Subcutaneous abdominal adipose tissue (tissue), 5 donors: Measurements from ENCODE around the gene PAX3.
A peak's percentile ranks its signal among the peaks of the same experiment; 100 is the strongest.

Experiments used
- H3K27ac ChIP-seq: one replicate; pipeline ENCODE4 v1.7.0; 2013; ENCODE audit warnings: low read depth, mild to moderate bottlenecking, inconsistent platforms, low read length, moderate library complexity
- H3K27me3 ChIP-seq, 5 donors: one replicate each; pipeline ENCODE4 v1.7.0; 2013; ENCODE audit warnings: low read length in 5 of 5, inconsistent platforms in 1 of 5; ENCODE audit not compliant: control insufficient read depth in 5 of 5, insufficient read depth in 4 of 5
- H3K36me3 ChIP-seq, 5 donors: one replicate each; pipeline ENCODE4 v1.7.0; 2013; ENCODE audit warnings: low read length in 5 of 5; ENCODE audit not compliant: control insufficient read depth in 5 of 5, insufficient read depth in 5 of 5
- H3K4me1 ChIP-seq, 5 donors: one replicate each; pipeline ENCODE4 v1.7.0; 2013; ENCODE audit warnings: low read length in 5 of 5, mild to moderate bottlenecking in 3 of 5, moderate library complexity in 1 of 5; ENCODE audit not compliant: control insufficient read depth in 5 of 5, insufficient read depth in 5 of 5
- H3K4me3 ChIP-seq, 5 donors: one replicate each; pipeline ENCODE4 v1.7.0; 2013; ENCODE audit warnings: low read length in 5 of 5, low read depth in 1 of 5
- H3K9ac ChIP-seq, 5 donors: one replicate each; pipeline ENCODE4 v1.7.0; 2013; ENCODE audit warnings: low read length in 5 of 5, mild to moderate bottlenecking in 4 of 5, moderate library complexity in 3 of 5
- H3K9me3 ChIP-seq, 5 donors: one replicate each; pipeline ENCODE4 v1.7.0; 2013; ENCODE audit warnings: low read length in 5 of 5; ENCODE audit not compliant: control insufficient read depth in 5 of 5
- donor health status: healthy.
- donor health status: healthy.
- donor health status: healthy.
- donor health status: healthy.
- donor health status: healthy.

The PAX3 gene

GRCh38 chr2:222298311-222299150 is at the start of gene PAX3:
Gene PAX3 (minus strand): TSS chr2:222298998. CDS start chr2:222298615, 383 bp downstream.
- Histone ChIP-seq H3K27me3 (peaks cover 87 to 95% (median 93%) of the 10 kb centered on the region in 5 donors), H3K27ac (no peak within 1 kb of the TSS), H3K9me3 (no peaks in the 10 kb centered on the region), H3K4me3 (peak within 1 kb of the TSS; percentile 10 to 48 (median 38)), H3K36me3 (no peaks in the 10 kb centered on the region), H3K9ac (peak within 1 kb of the TSS in 1 of 5 donors; percentile 17), H3K4me1 (peaks cover 0 to 65% (median 46%) of the 10 kb centered on the region in 5 donors)

DNA sequence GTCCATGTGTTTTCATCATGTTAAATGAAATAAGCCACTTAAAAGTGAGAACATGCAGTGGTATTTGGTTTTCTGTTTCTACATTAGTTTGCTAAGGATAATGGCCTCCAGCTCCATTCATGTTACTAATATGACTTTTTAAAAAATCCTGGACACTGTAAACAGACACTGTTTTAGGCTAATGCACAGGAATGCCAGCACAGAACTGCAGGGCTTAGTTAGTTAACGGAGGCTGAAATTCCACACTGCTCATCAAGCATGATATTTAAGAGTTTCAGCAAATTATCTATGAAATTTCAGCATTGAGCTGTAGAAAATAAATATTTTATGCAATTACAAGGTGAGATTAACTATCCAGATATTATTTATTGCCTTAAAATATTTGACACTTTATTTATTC is 42.5 kb upstream of the PAX3 start:
- Histone ChIP-seq H3K27me3 (no peaks in the 10 kb centered on the region), H3K4me3 (no peak overlapping the region), H3K4me1 (no peaks in the 10 kb centered on the region), H3K27ac (no peak overlapping the region), H3K36me3 (no peaks in the 10 kb centered on the region), H3K9me3 (no peaks in the 10 kb centered on the region), H3K9ac (no peak overlapping the region)

GRCh38 chr2:222338374-222338773 is 39.6 kb upstream of the PAX3 start:
- H3K27me3 ChIP-seq: peaks cover 0 to 2% (median 0%) of the 10 kb centered on the region in 5 donors
- no peak overlapping the region for H3K4me3 ChIP-seq
- H3K36me3 ChIP-seq: no peaks in the 10 kb centered on the region
- H3K9ac ChIP-seq: no peak overlapping the region
- H3K4me1 ChIP-seq: no peaks in the 10 kb centered on the region
- H3K9me3 ChIP-seq: peaks cover 2 to 14% (median 11%) of the 10 kb centered on the region in 5 donors
- no peak overlapping the region for H3K27ac ChIP-seq

- H3K27me3 ChIP-seq: peaks cover 0 to 4% (median 0%) of the 10 kb centered on the region in 5 donors
- no peak overlapping the region for H3K4me3 ChIP-seq
- H3K9ac ChIP-seq: no peak overlapping the region
- H3K4me1 ChIP-seq: no peaks in the 10 kb centered on the region
- no peaks in the 10 kb centered on the region for H3K36me3 ChIP-seq
- peaks cover 2 to 14% (median 11%) of the 10 kb centered on the region in 5 donors for H3K9me3 ChIP-seq
- H3K27ac ChIP-seq: no peak overlapping the region
Observed at GRCh38 chr2:222336931-222337330, 38.1 kb upstream of the PAX3 start.

DNA sequence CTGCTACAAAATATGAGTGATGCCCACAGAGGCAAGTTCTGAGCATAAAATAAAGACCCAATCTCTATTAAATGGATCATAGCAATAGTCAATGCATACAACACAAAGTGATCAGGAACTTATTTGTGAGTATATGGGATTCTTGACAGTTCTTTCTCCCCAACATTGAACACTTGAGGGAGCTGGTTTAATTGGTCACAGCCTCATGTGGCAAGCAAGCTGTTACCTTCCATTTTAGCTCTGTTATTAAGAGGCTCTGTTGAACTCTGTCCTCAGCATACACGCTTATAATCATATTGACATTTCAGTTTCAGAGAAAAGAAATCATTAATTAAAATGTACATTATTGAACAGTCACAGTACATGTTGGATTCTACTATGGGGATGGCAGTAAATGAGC is 37.6 kb upstream of the PAX3 start:
- H3K36me3 ChIP-seq: no peaks in the 10 kb centered on the region
- no peak overlapping the region for H3K4me3 ChIP-seq
- no peak overlapping the region for H3K27ac ChIP-seq

DNA sequence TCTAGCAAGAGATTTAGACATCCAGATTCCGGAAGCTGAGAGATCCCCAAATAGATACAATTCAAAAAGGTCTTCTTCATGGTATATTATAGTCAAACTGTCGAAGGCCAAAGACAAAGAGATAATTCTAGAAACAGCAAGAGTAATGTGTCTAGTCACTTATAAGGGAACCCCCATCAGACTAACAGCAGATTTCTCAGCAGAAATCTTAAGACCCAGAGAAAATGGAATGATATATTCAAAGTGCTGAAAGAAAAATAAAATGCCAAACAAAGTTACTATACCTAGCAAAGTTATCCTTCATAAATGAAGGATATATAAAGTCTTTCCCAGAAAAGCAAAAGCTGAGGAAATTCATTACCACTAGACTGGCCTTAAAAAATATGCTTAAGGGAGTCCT is 36.1 kb upstream of the PAX3 start:
- Histone ChIP-seq H3K27ac (no peak overlapping the region), H3K9me3 (peaks cover 2 to 15% (median 14%) of the 10 kb centered on the region in 5 donors), H3K36me3 (no peaks in the 10 kb centered on the region), H3K9ac (no peak overlapping the region), H3K27me3 (peaks cover 0 to 4% (median 0%) of the 10 kb centered on the region in 5 donors), H3K4me1 (no peaks in the 10 kb centered on the region), H3K4me3 (no peak overlapping the region)

More for the DNA sequence above, 37.6 kb upstream of the PAX3 start:
- Histone ChIP-seq H3K4me1 (no peaks in the 10 kb centered on the region), H3K9ac (no peak overlapping the region), H3K27me3 (peaks cover 0 to 4% (median 0%) of the 10 kb centered on the region in 5 donors), H3K9me3 (peaks cover 2 to 14% (median 11%) of the 10 kb centered on the region in 5 donors)

- no peak overlapping the region for H3K9ac ChIP-seq
- H3K4me3 ChIP-seq: no peak overlapping the region
- H3K4me1 ChIP-seq: no peaks in the 10 kb centered on the region
- peaks cover 0 to 4% (median 0%) of the 10 kb centered on the region in 5 donors for H3K27me3 ChIP-seq
- H3K36me3 ChIP-seq: no peaks in the 10 kb centered on the region
- peaks cover 2 to 18% (median 14%) of the 10 kb centered on the region in 5 donors for H3K9me3 ChIP-seq
- H3K27ac ChIP-seq: no peak overlapping the region
Observed at GRCh38 chr2:222333397-222333796, 34.6 kb upstream of the PAX3 start.

- H3K9me3 ChIP-seq: peaks cover 2 to 18% (median 14%) of the 10 kb centered on the region in 5 donors
- no peaks in the 10 kb centered on the region for H3K4me1 ChIP-seq
- no peaks in the 10 kb centered on the region for H3K36me3 ChIP-seq
- no peak overlapping the region for H3K27ac ChIP-seq
- H3K4me3 ChIP-seq: no peak overlapping the region
- peaks cover 0 to 4% (median 0%) of the 10 kb centered on the region in 5 donors for H3K27me3 ChIP-seq
- no peak overlapping the region for H3K9ac ChIP-seq
Observed at GRCh38 chr2:222332116-222332515, 33.3 kb upstream of the PAX3 start.

DNA sequence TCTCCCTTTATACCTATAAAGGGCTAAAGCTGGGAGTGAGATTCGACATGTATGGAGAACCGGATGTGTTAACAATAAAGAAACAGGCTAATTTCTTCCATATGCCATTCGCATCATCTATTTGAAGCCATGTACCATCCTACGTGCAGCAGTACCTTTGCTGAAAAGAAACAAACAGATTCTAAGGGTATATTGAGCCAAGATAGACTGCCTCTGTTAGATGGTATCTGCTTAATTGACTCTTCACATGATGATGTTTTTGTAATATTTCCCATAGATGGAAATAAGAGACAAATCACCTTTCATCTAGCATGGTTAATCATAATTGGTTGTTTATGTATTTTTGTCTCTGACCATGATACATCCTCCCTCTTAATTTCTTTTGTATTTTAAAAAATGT is 32.1 kb upstream of the PAX3 start:
- Histone ChIP-seq H3K4me3 (no peak overlapping the region), H3K27ac (no peak overlapping the region), H3K36me3 (no peaks in the 10 kb centered on the region), H3K9ac (no peak overlapping the region), H3K4me1 (no peaks in the 10 kb centered on the region), H3K27me3 (peaks cover 0 to 4% (median 0%) of the 10 kb centered on the region in 5 donors), H3K9me3 (peaks cover 2 to 18% (median 14%) of the 10 kb centered on the region in 5 donors)

DNA sequence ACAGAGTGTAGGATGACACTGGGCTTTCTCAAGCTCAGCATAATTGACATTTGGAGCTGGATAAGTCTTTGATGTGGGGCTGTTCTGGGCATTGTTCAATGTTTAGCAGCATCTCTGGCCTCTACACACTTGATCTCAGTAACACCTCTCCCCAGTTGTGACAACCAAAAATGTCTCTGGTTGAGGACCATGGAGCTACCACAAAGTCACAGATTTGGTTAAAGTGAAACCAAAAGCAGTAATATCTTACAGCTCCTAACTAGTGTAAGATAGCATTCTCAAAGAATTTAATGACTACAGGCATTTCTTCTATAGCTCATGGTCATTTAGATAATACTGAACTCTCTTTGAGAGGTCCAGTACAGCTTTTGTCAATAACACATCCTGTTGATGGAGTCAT is 23.4 kb upstream of the PAX3 start:
- Histone ChIP-seq H3K4me1 (peaks cover 0 to 25% (median 19%) of the 10 kb centered on the region in 5 donors), H3K9me3 (no peaks in the 10 kb centered on the region), H3K27me3 (peaks cover 6 to 30% (median 19%) of the 10 kb centered on the region in 5 donors), H3K36me3 (no peaks in the 10 kb centered on the region), H3K9ac (no peak overlapping the region), H3K27ac (no peak overlapping the region), H3K4me3 (no peak overlapping the region)
